Activated CD8-positive, alpha-beta memory T cell treated with anti-CD3 and anti-CD28 coated beads, Interleukin-2, amount 50 U/mL, for 4 hours (primary cell): ENCODE measurements around the gene MKNK2.

Source experiments
- DNase-seq: peaks from one replicate; pipeline ENCODE4 v3.0.0-alpha.2; 2020

MKNK2 gene

DNA sequence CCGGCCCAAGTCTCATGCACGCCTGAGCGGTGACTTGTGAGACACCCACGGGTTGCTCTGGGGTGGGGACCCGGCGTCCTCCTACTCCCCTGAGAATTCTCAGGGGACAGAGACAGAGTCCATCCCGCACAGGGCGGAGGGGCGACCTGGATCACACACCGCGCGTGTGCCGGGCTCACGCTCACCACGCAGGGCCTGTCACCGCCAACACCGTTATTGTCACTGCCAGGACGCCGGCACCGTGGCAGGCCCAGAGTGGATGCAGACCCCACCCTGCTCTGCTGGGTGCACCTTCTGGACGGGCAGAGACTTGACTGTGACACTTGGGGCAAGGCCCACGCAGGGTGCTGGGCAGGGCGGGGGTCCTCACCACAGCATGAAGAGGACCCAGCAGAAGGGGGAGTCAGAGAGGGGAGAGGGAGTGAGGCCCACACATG lies 28.8 kb upstream of the MKNK2 start:
- DNase-seq = no peak

DNA sequence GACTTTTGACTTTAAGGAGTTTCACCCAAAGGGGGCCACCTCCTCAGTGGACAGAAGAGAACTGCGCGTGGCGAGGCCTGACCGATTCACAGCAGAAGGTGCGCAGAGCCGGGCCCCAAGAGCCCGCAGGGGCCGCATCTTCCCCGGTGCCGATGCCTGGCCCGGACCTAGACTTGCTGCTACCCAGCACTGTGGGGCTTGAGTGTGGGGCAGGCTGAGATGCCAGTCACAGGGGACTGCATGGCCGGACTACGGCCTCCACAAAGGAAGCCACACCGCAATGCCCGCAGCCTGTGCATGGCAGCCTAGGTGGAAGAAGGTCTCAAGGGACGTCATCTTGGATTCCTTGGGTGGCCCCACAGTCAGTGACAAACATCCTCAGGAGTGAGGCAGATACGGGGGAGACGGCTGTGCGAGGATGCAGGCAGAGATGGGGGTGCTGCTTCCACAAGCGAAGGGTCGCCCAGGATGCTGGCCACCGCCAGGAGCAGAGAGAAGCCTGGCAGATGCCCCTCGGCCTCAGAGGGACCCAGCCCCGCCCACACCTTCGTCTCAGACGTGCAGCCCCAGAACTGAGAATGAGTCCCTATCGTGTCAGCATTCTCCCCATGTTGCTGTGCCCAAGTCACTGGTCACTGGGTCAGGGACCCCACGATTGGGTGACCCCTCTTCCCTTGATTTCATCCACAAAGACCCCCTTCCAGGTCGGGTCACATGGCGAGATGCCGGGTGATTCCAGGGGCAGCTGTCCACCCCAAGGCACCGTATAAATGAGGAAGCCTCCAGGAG lies 28.2 kb upstream of the MKNK2 start:
- no peak for DNase-seq

DNA sequence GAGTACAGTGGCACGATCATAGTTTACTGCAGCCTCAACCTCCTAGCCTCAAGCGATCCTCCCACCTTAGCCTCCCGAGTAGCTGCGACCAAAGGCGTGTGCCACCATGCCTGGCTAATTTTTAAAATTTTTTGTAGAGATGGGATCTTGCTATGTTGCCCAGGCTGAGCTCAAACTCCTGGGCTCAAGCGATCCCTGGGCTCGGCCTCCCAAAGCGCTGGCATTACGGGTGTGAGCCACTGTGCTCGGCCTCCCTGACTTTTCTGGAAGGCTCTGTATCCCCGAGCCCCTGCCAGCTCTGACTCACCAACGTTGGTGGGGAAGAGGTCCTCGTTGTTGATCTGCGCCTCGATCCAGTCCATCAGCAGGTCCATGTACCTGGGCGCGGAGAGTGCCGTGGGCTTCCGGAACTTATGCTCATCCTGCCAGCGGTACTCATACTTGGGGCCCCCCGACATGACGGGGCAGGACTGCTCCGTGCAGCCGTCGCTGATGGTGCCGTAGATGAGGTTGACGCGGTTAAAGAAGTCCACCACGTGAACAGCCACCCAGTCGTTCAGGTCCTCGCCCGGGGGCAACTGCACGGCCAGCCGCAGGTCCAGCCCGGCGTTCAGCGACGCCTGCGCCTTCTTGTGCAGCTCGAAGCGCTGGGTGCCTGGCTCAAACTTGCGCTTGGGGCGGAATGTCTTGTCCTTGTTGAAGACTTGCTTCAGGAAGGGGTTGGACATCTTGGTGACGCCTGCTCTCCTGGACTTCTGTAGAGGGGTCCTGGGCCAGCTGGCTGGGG lies 27.0 kb upstream of the MKNK2 start:
- no peak for DNase-seq

GRCh38 chr19:2077398-2077797 lies 26.4 kb upstream of the MKNK2 start:
- DNase-seq = no peak

DNA sequence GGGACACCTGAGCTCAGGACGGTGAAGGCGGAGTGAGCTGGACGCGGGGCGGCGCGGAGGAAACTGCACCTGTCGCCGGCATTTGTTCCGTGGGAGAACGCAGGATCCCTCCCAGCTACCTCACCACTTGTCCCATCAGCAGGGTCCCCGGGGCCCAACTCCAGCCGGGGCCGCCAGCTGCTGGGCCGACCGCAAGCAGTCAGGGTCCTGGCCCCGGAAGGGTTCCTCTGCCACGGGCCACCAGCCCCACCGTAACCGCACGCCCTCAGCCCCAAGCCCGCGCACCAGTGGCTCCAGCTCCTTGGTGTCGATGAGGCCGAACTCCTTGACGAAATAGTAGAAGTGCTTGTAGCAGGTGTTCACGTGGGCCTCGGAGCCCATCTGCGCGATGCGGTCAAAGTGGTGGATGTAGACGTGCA lies 25.5 kb upstream of the MKNK2 start:
- DNase-seq = no peak

- no peak for DNase-seq
These were observed 21.9 kb upstream of the MKNK2 start for GRCh38 chr19:2072757-2073551.

DNA sequence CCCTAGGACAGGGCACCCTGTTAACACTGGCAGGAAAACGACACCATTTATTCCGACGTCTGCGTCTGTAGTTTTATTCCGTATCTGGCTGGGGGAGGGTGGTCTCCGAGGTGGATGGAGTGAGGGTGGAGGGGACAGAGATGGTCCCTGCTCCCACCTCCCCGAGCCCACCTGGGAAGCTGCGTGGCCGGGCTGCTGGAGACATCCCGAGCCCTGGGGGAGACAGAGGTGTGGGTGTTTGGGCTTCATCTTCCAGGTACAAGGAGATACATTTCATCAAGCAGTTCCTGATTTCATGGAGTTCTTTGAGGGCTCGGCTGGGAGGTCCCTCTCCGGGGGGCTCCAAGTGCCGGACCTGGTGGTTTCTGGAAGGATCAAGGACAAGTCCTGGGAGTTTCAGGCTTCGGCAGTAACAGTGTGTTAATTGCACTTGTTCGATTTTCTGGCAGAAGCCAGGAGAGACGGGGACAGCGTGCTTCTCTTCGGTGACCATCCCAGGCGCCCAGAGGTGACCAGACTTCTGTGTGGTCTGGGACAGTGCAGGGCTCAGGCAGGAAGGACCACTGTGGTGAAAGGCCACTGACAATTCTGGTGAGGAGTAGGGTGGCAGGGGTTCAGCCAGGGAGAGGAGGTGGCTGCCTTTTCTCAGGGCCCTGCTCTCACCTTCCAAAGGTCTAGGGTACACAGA lies 20.1 kb upstream of the MKNK2 start:
- no peak for DNase-seq

DNA sequence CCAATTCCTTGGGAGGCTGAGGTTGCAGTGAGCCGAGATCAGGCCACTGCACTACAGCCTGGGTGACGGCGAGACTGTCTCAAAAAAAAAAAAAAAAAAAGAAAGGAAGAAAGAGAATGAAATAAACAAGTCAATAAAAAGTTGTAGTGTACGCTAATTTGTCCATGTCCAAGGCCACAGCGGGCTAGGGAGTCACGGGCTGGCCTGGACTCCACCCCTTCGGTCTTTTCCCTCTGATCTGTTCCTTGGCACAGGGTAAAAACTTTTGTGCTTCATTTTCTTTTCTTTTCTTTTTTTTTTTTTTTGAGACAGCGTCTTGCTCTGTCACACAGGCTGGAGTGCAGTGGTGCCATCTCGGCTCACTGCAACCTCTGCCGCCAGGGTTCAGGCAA lies 19.4 kb upstream of the MKNK2 start:
- DNase-seq = no peak

GRCh38 chr19:2064788-2065524 lies 13.9 kb upstream of the MKNK2 start:
- no peak for DNase-seq

- DNase-seq = no peak
These were observed 13.3 kb upstream of the MKNK2 start for GRCh38 chr19:2064395-2064787.

GRCh38 chr19:2063824-2064223 lies 12.8 kb upstream of the MKNK2 start:
- no peak for DNase-seq

- DNase-seq = no peak
These were observed 11.7 kb upstream of the MKNK2 start for GRCh38 chr19:2062770-2063169.

GRCh38 chr19:2062389-2062729 lies 11.3 kb upstream of the MKNK2 start:
- no peak for DNase-seq

DNA sequence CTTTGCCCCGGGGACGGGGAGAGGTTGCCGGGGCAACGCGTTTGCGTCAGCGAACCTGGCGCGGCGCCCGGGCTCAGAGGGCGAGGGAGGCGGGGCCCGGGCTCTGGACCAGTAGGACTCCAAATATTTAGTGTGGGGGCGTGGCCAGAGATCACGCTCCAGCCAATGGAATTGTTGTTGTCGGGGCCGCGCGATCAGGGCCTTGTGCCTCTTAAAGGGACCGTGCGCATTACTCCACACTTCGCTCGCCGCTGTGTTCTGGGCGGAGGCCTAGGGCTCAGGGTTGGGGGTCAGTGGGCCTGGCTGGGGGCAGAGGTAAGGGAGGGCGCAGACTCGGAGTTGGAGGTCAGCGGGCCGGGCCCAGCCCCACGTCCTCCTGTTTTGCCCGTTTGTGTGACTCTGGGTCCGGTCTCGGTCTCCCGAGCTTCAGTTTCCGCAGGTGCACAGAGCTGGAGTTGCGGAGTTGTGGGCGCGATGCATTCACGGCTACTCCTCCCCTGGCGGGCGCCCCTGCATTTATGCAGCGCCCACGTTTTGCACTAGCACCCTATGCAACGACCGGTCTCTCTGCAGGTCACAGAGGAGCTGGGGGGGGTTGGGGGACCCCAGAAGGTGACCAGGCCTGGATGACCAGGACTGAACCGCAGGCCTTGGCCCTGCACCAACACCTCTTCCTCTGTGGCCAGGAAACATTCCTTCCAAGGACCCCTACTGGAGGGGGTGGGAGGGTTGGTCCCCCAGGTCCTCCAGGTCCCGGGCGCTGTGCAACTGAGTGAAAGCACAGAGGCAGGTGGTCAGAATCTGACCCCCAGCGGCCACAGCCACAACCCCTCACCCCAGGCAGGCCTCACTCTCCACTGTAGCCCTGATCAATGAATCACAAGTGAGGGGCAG lies 10.7 kb upstream of the MKNK2 start:
- peak; percentile 100 for DNase-seq

DNA sequence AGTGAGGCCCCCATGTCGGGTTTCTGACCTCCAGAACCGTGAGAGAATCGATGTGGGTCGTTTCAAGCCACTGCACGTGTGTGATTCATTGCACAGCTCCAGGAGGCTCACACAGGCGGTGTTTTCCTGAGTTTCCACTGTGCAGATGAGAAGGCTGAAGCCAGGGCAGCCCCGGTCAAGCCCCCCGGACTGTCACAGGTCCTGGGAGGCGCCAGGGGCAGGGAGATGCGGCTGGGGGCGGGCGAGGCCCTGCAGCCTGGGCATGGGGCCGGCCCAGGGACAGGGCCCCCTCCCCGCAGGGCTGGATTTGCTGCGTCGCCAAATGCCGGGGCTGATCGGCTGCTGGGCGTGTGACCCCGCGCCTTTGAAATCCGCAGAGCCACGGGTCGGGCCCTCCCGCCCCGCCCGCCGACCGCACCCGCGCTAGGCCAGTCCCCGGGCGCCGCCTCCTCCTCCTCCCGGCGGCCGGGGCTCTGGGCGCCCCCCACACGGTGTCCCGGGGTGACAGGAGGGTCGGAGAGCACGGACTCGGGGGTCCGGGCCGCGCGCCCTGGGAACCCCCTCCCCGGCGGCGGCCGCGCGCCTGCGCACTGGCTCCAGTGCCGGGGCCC lies 9.9 kb upstream of the MKNK2 start:
- DNase-seq = no peak

GRCh38 chr19:2059422-2060201 lies 8.6 kb upstream of the MKNK2 start:
- DNase-seq = no peak

GRCh38 chr19:2058570-2059421 lies 7.8 kb upstream of the MKNK2 start:
- DNase-seq = no peak

DNA sequence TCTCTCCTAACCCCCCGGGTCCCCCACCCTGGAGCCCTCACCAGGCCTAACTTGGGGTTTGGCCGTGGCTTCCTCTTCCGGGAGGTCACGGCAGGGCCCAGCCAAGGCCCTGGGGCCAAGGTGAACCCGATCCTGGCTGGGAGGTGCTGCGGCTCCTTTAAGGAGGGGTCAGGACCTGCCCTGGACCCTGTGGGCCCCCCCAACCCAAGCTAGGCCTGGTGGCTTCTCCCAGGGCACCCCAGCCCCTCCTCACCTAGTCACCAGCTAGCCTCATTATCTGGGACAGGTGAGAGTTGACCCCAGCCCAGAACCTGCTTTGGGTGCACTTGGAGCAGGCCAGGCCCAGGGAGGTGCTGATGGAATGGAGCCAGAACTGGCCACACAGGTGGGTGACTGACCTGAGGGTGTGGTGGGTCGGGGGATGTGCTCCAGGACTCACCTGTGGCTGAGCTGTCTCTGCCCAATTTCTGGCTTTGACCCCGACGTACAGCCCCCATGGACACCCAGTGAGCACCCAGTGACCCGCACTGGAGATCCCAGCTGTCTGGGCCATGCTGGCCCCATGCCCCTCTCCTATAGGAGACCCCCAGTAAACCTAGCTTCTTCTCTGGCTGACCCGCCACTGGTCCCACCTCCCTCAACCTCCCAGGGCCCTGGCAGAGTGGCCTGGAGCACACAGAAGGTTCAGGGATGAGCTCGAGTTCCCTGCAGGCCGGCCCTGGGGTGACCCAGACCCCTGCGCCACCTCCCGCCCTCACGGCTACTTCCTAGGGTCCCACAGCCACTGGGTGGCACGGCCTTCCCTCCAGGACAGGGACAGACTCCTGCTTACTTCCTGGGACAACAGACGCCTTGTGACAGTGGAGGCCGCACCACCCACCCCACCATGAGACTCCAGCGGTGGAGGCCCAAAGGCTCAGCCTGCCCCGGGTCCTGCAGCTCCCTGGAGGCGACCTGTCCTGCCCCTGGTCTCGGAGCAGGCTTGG lies 6.7 kb upstream of the MKNK2 start:
- no peak for DNase-seq
